K562 (cell line): Measurements from ENCODE around the gene ERVK3-1.
A peak's percentile ranks its signal among the peaks of the same experiment; 100 is the strongest.

Experiments
- SRF ChIP-seq, 2 experiments: fragments of 250-450, 450-650 bp in 1 of 2; sonication (Bioruptor Pico) in 1 of 2; sonication (generic) in 1 of 2; formaldehyde crosslinking; IDR thresholded peaks; 2 replicates each; pipeline versions ENCODE4 v1.5.0 to v1.5.1; 2020 to 2022; ENCODE audit warnings: mild to moderate bottlenecking in 1 of 2, missing genetic modification reagents in 1 of 2
- TF ChIP-seq, protein P1 (sequence below), 3 experiments: IDR thresholded peaks in 2 of 3; conservative IDR thresholded peaks in 1 of 3; 2 replicates each; pipeline ENCODE4 v1.5.1; 2011 to 2012; ENCODE audit warnings: low read length in 3 of 3, mild to moderate bottlenecking in 3 of 3, control low read depth in 2 of 3, improper control_type of control experiment in 1 of 3, inconsistent platforms in 1 of 3, low read depth in 1 of 3, mixed read lengths in 1 of 3, moderate library complexity in 1 of 3; ENCODE audit not compliant: insufficient read depth in 2 of 3

DNA sequence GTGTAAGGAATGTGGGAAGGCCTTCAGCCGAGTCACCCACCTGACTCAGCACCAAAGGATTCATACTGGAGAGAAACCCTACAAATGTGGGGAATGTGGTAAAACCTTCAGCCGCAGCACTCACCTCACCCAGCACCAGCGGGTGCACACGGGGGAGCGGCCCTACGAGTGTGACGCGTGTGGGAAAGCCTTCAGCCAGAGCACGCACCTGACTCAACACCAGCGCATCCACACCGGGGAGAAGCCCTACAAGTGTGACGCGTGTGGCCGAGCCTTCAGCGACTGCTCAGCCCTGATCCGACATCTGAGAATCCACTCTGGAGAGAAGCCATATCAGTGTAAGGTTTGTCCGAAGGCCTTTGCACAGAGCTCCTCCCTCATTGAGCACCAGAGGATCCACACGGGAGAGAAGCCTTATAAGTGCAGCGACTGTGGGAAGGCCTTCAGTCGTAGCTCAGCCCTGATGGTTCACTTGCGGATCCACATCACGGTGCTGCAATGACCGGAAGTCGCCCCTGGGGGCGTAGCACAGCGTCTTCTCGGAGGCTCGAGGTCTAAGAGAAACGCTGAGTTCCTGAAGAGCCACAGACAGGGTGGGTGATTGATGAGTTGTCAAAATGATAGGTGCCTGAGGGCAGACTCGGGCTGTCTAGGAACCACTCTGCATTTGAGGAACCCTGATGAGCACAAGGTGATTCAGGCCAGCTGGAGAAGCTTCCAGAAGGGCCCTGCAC is 33.8 kb downstream of the ERVK3-1 start:
- TF ChIP-seq SRF (CRISPR knock-in tag; IDR thresholded peaks at IDR 0.05): no peak
- TF ChIP-seq, protein P1, sequence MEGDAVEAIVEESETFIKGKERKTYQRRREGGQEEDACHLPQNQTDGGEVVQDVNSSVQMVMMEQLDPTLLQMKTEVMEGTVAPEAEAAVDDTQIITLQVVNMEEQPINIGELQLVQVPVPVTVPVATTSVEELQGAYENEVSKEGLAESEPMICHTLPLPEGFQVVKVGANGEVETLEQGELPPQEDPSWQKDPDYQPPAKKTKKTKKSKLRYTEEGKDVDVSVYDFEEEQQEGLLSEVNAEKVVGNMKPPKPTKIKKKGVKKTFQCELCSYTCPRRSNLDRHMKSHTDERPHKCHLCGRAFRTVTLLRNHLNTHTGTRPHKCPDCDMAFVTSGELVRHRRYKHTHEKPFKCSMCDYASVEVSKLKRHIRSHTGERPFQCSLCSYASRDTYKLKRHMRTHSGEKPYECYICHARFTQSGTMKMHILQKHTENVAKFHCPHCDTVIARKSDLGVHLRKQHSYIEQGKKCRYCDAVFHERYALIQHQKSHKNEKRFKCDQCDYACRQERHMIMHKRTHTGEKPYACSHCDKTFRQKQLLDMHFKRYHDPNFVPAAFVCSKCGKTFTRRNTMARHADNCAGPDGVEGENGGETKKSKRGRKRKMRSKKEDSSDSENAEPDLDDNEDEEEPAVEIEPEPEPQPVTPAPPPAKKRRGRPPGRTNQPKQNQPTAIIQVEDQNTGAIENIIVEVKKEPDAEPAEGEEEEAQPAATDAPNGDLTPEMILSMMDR (IDR thresholded peaks at IDR 0.05 in 2 of 3, conservative IDR thresholded peaks at IDR 0.05 in 1 of 3; ENCODE audit: insufficient read depth in 2 of 3, low read depth in 1 of 3, low read length in 3 of 3): peak in 2 of 3 experiments; percentile 23 to 31; a peak in 3 of 6 replicates
